Transverse colon (tissue), 4 donors: ENCODE measurements around the gene ARIH1.

Experiments
- EP300 ChIP-seq: sonication (generic); formaldehyde crosslinking; IDR thresholded peaks from one replicate; pipeline ENCODE4 v1.6.1; 2017; ENCODE audit warnings: antibody characterized with exemption, low read depth
- POLR2AphosphoS5 ChIP-seq, 3 donors: sonication (generic); formaldehyde crosslinking; IDR thresholded peaks; one replicate each; pipeline ENCODE4 v1.6.1; 2016; ENCODE audit warnings: antibody characterized with exemption in 3 of 3
- TF ChIP-seq, protein P1 (sequence below), 5 experiments: fragments of 200-600 bp in 3 of 5; fragments of 450-650 bp in 2 of 5; sonication (generic) in 3 of 5; IDR thresholded peaks; 1 replicate in 2 of 5; 2 replicates in 3 of 5; pipeline ENCODE4 v1.5.1; 2016 to 2017; ENCODE audit warnings: antibody characterized with exemption in 5 of 5, inconsistent platforms in 3 of 5, mild to moderate bottlenecking in 2 of 5, moderate library complexity in 1 of 5

GRCh38 chr15:72609862-72610261, 135.7 kb downstream of the ARIH1 start:
- TF ChIP-seq, protein P1, sequence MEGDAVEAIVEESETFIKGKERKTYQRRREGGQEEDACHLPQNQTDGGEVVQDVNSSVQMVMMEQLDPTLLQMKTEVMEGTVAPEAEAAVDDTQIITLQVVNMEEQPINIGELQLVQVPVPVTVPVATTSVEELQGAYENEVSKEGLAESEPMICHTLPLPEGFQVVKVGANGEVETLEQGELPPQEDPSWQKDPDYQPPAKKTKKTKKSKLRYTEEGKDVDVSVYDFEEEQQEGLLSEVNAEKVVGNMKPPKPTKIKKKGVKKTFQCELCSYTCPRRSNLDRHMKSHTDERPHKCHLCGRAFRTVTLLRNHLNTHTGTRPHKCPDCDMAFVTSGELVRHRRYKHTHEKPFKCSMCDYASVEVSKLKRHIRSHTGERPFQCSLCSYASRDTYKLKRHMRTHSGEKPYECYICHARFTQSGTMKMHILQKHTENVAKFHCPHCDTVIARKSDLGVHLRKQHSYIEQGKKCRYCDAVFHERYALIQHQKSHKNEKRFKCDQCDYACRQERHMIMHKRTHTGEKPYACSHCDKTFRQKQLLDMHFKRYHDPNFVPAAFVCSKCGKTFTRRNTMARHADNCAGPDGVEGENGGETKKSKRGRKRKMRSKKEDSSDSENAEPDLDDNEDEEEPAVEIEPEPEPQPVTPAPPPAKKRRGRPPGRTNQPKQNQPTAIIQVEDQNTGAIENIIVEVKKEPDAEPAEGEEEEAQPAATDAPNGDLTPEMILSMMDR (IDR thresholded peaks at IDR 0.05): no peak
- TF ChIP-seq EP300: no peak
- TF ChIP-seq POLR2AphosphoS5 (IDR thresholded peaks at IDR 0.05): no peak
